ENCODE measurements around the gene TMX1. TPM values are rescaled to one million over a fixed set of nuclear protein-coding genes. Genes with fewer than 3 reads are reported as not detected.

The TMX1 gene
- total and polyA plus RNA-seq, 2 of the 8 experiments (the other 6 are each of a cell fraction or from before 2014, with no cell fraction given): 26.6 to 84.0 TPM

GRCh38 chr14:51302295-51303030 lies 62.4 kb downstream of the TMX1 start:
- Histone ChIP-seq H3K4ac (replicated peaks; ENCODE audit: insufficient read length, low read depth, low read length) (no peak overlapping the region), H4K5ac (ENCODE audit: insufficient read length, low read depth, low read length) (no peak overlapping the region), H4K91ac (replicated peaks; ENCODE audit: insufficient read length, low read length) (no peak overlapping the region), H3K79me2 (ENCODE audit: control insufficient read depth in 1 of 2, insufficient read depth in 2 of 2, low read length in 2 of 2) (no peaks in the 10 kb centered on the region), H4K8ac (ENCODE audit: extremely low read depth, insufficient read depth, low read length) (no peak overlapping the region), H3K4me3 (ENCODE audit: extremely low read depth in 1 of 4, insufficient read depth in 2 of 4, low read depth in 3 of 4, low read length in 4 of 4) (no peak overlapping the region), H3K27me3 (replicated peaks in 1 of 4; ENCODE audit: control insufficient read depth in 3 of 4, extremely low read depth in 1 of 4, insufficient read depth in 3 of 4, low read length in 3 of 4) (no peaks in the 10 kb centered on the region), H3K9ac (replicated peaks in 1 of 4; ENCODE audit: extremely low read depth in 1 of 4, low read depth in 3 of 4, low read length in 3 of 4) (no peak overlapping the region), H3K23ac (ENCODE audit: insufficient read length) (no peak overlapping the region), H2BK12ac (ENCODE audit: low read depth, low read length) (no peak overlapping the region), H4K20me1 (replicated peaks in 1 of 2; ENCODE audit: control insufficient read depth in 1 of 2, insufficient read depth in 2 of 2, low read length in 2 of 2) (no peaks in the 10 kb centered on the region), H2AK5ac (ENCODE audit: low read depth, low read length) (no peak overlapping the region), H2AFZ (ENCODE audit: low read length) (no peak overlapping the region), H3K79me1 (ENCODE audit: low read depth, low read length) (no peaks in the 10 kb centered on the region), H2BK120ac (replicated peaks; ENCODE audit: low read depth, low read length) (no peak overlapping the region), H3K56ac (replicated peaks; ENCODE audit: insufficient read length, low read depth, low read length) (no peak overlapping the region), H3K4me2 (ENCODE audit: insufficient read depth in 1 of 2, low read depth in 2 of 2, low read length in 2 of 2) (no peak overlapping the region), H2BK15ac (ENCODE audit: low read length) (no peak overlapping the region), H3K18ac (ENCODE audit: extremely low read depth, low read length) (no peak overlapping the region), H3K27ac (ENCODE audit: low read depth, low read length) (no peak overlapping the region), H3K14ac (ENCODE audit: insufficient read length) (no peak overlapping the region), H3K36me3 (ENCODE audit: control insufficient read depth in 2 of 4, insufficient read depth in 4 of 4, low read length in 3 of 4) (no peaks in the 10 kb centered on the region), H2BK20ac (ENCODE audit: low read length) (no peak overlapping the region), H2BK5ac (ENCODE audit: low read depth, low read length) (no peak overlapping the region), H3K9me3 (ENCODE audit: insufficient read depth in 2 of 2, low read depth in 1 of 2, low read length in 1 of 2) (no peaks in the 10 kb centered on the region), H3K23me2 (ENCODE audit: low read depth, low read length) (no peaks in the 10 kb centered on the region), H3K4me1 (replicated peaks in 1 of 4; ENCODE audit: control insufficient read depth in 3 of 4, insufficient read depth in 4 of 4, low read length in 3 of 4) (peaks cover 0 to 9% (median 1%) of the 10 kb centered on the region in 4 experiments; a peak in 3 of 7 replicates)
- CTCF ChIA-PET (ENCODE audit: partially characterized antibody): interaction anchor here (1.1 to 1.4 kb wide), 4 partner anchors 10 to 477 kb away, joined by 3 to 5 read pairs (median 4); no protein-coding TSS in a partner anchor
- no peak for FAIRE-seq
- 91% methylated on average over 3 of the region's 3 CpGs; no CpG with 5 or more reads in 1 of the 2 experiments for WGBS, 2 experiments (ENCODE audit: extremely low coverage in 1 of 2, insufficient coverage in 1 of 2, insufficient read length in 1 of 2, insufficient replicate concordance in 2 of 2, low coverage in 1 of 2, low lambda C conversion rate in 2 of 2, missing lambda C conversion rate in 1 of 2)
- DNase-seq (ENCODE audit: low read depth in 1 of 2, low spot score in 2 of 2): no peak
- POLR2A ChIA-PET (ENCODE audit: partially characterized antibody): interaction anchor here (0.7 to 1.4 kb wide), 2 partner anchors 17 kb away, joined by 3 to 4 read pairs; no protein-coding TSS in a partner anchor
- TF ChIP-seq ZNF274 (IDR thresholded peaks at IDR 0.05; ENCODE audit: borderline replicate concordance, extremely low read depth, low read length) (no peak), SP2 (IDR thresholded peaks at IDR 0.05; ENCODE audit: low read length) (no peak), CHD1 (IDR thresholded peaks at IDR 0.05; ENCODE audit: low read depth, low read length) (no peak), ASH2L (IDR thresholded peaks at IDR 0.05; ENCODE audit: low read length) (no peak), CBX8 (IDR thresholded peaks at IDR 0.05; ENCODE audit: borderline replicate concordance, low read depth, low read length) (no peak), POU5F1 (IDR thresholded peaks at IDR 0.05; ENCODE audit: low read depth, low read length) (no peak), SP4 (IDR thresholded peaks at IDR 0.05; ENCODE audit: low read length) (no peak), RBBP5 (IDR thresholded peaks at IDR 0.05; ENCODE audit: borderline replicate concordance, low read depth, low read length) (no peak)

All from H1 (cell line).